GM21360 (cell line): ENCODE measurements around the gene CAPN9.
A peak's percentile ranks its signal among the peaks of the same experiment; 100 is the strongest.
"Not testable (repeated sequence)": the region's sequence is repeated elsewhere in the genome, so short reads cannot be mapped to it uniquely, and the experiment has no call there.

Source experiments
- ATAC-seq: cut with Tn5 transposase; IDR thresholded peaks from one replicate; pipeline ENCODE4 v1.9.1; 2021; ENCODE audit warnings: mild to moderate bottlenecking, moderate library complexity; ENCODE audit not compliant: unreplicated experiment

The CAPN9 gene

DNA sequence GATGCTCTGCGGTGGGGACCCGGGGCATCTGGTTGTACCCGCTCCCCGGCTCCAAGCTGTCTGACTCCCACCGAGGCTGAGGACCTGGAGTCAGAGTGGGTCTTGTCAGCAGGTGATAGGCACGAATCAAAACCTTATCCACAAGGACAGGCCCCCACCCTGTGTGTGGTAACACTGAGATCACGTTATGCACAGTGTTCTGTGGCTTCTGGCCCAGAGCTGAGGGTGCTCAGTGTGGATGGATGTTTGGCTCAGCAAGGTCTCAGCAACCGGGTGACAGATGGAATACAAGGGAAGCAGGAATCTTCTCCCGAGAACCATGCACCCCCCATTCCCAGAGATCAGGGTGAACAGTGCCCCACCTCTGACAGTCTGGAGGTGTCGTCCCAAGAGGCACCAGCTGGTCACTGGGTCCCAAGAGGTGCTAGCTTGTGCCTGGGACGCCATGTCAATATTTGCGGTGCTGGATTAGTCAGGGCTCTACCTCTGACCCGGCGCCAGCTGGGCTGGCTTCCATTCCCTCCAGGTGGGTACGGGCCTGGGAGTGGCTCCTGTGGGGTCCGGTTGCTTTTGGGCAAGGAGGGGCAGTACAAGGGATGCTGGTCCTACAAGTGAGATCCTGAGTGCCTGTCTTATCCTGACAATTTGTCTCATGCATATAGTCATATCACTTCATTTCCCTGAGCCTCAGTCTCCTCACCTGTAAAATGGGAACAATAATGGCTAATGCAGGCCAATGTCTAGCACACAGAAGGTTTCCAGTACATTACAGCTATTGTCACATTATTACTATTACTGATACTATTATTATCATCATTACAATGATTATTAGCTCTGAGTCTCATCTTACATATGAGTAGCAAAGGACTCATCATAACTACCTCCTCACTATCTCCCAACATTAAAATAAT lies 957 bp downstream of the CAPN9 start:
- ATAC-seq: no peak

DNA sequence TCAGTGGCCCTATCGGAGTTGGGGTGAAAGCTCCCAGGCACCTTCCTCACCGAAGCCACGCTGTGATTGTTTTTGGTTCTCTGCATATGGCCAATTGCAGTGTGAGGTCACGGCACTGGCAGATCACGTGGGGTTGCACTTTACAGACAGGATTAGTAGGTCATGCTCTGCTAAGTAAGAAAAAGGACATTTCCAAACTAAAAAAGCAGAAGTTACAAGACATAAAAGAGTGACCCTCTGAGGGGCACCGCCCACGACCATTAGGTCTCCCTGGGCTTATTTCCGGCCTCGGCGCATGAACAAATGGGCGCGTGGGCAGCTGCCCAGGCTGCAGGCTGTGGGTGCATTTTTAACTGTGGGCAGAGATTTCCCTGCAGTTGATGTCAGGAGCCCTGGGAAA lies 2.0 kb downstream of the CAPN9 start:
- ATAC-seq: peak; percentile 74

DNA sequence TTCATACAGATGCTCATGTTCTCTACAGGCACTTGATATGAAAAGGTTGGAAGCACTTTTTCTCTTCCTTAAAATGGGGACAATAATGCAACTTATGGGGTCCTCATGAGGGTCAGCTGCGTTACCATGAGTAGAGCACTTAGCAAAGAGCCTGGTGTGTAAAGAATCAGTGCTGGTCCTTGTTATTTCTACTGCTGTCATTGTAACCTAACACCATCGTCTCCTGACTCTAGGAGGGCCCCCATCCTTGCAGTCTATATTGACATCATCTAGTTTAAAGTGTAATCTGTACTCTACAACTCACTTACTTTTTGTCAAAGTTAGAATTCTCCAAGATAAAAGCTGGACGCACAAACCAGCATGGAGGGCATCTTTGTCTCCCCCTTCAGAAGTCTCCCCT lies 2.4 kb downstream of the CAPN9 start:
- ATAC-seq: no peak

DNA sequence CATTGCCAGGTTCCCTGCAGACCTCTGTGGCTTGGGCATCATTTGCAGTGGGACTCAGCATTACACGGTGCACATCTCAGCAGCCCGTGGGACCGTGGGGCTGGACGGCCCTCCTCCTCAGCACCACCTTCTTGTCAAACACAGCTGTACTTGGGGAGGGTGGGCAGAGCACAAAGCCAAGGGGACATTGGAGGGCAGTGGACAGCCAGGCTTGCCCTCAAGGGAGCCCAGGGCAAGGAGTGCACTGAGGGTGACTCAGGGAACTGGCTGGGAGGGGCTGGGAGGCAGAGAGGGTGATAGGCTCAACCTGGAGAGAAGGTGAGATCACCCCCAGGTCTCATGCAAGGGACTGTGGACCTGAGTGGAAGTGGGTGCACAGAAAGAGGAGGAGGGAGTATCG lies 3.4 kb downstream of the CAPN9 start:
- no peak for ATAC-seq

DNA sequence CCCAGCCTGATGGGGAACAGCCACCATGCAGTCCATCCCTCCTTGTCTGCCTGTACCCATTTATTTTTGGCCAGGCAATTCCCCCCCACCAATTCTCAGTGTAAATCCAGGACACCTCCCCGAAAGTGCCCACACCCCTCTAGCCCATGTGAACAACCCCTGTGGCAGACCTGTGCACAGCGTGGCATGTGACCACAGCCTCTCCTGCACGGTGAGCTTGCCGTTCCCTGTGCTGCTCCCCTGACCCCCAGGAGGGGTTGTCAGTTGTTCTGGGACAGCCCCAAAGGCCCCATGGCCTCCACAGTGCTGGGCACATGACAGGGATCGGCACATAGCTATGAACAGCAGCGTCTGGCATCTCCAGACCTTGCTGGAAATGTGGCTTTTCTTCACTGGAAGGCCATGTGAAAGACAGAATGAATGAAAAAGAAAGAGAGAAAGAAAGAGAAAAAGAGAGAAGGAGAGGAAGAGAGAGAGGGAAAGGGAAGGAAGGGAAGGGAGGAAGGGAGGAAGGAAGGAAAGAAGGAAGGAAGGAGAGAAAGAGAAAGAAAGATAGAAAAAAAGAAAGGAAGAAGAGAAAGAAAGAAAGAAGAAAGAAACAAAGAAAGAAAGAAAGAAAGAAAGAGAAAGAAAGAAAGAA lies 3.9 kb downstream of the CAPN9 start:
- ATAC-seq: no peak

DNA sequence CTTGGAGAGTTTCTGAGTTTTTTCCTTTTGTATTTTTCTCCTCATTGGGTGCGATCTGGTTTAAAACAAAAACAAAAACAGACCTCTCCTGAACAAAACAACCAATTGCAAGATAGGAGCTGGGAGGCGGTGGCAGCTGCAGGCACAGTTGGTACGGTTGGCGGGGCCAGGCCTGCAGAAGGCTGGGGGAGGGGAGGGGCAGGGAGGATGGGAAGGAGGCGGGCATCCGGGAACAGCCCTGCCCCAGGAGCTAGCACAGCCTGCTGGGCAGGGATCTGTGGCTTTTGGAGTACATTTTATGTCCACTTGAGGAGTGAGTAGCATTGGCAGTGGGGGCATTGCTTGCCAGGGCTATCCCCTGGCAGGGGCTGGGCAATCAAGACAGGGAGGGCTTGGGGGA lies 5.2 kb downstream of the CAPN9 start:
- ATAC-seq: no peak

DNA sequence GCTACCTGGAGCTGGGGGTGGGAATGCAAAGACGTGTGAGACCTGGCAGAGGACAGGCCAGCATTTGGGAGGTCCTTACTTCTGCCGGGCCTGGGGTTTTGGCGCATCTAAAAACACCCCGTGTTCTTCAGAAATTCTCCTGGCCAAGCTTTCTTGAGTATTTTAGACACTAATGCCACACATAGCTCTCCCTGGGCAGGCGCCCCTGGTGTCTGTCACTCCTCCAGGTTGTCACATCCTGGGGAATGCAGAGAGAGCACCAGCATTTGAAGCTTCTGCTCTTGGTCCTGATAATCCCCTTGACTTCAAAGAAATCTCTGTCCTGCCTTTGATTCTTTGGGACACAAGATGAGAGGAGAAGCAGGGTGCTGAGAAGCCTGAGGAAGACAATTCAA lies 6.0 kb downstream of the CAPN9 start:
- ATAC-seq: no peak

DNA sequence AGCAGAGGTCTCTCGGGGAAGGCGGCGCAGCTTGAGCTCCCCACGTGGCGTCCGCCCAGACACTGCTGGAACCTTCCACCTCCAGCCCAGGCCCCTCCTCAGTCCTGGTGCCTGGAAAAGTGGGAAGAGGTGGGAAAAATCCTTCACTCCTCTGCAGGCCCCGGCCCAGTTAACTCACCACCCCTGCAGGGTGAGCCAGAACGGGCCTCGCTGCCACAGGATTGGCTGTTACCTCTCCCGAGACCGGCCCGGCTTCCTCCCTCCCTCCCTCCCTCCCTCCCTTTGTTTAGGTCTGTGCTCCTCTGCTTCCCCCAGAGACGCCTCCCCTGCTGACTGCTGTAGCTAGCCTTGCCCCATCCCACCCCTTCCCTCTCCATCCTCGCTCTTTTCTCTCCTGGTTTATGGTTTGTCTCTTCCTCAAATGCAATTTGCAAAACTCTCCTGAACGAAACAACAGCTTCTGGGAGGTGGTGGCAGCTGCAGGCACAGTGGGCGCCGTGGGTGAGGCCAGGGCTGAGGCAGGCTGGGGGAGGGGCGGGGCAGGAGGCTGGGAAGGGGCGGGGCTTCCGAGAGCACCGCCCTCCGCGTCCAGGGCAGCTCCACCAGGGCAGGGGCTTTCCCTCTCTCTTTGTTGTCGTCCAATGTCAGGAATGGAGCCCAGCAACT lies 6.5 kb downstream of the CAPN9 start:
- no peak for ATAC-seq

DNA sequence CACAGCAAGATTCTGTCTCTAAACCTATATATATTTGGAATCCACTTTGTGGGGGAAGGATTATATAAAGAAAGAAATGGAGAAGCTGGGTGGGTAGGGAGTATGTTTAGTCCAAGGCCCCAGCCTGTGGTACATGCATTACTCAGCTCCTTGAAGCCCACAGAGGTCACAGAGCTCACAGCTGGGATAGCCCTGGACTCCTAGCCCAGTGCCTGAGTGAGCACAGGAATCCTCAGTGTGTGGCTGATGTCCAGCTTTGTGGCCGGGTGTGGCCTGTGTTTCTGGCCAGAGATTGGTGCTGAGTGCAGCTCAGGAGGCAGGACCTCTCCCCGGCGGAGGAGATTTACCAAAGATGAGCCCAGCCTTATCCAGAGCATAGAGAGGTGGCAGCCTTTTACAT lies 7.6 kb downstream of the CAPN9 start:
- ATAC-seq: no peak

DNA sequence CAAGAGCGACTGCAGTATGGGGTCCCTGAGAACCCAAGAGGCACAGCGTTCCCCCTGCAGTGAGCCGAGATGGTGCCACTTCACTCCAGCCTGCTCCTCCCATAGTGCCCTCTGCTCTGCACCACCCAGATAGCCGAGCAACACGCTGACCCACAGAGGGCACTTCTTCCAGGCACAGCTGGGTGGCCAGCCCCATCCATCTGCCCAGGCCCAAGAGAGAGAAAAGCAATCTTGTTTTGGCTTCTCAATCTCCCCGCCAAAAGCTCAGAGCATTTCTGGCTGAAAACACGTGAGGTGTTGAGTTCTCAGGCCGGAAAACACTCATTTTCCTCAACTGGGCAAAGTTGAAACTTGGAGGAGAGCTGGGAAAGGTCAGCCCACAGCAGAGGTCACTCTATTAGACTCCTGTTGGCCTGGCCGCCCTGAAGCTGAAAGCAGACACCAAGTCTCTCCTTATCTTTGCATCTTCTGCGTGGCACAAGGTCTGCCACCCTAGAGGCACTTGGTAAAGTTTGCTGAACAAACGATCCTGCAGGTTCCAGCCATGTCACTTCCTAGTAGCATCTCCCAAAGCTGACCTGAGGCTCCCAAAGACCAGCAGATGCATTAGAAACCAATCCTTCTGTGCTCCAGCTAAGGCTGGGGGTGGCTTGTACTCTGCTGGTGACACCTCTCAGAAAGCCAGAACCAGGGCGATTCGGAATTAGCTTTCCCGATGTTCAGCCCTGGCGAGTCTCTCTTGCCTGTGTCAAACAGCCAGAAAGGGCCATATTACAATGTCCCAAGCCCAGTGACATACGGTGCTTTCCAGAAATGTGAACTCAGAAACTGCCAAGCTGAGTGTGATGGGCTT lies 10.9 kb downstream of the CAPN9 start:
- no peak for ATAC-seq

DNA sequence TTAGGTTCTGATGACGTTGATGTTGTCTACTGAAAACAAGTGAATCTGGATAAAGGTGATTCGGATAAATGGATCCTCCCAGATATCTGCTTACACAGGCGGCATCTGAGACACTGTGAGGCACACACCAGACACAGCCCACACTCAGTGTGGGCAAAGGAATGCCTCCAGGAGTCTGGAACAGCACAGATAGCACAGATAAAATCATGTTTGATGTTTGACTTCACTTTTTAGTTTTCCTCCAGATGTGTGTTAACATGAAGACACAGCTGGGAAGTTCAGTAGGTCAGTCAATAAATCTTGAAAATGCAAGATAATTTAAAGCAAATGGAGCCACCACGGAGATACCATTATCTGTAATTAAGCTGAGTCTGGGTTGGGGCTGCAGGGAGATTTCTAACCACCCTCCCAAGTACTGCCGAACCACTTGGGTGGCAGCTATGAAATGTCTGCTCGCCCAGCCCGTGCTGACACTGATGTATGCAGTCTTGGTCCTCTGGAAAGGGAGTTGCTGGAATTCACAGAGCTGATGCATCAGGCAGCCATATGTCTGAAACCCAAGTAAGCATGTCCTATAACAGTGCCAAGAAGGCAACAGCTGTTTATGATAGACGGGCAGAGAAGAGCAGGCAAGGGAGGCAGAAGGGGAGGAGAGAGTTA lies 11.7 kb downstream of the CAPN9 start:
- ATAC-seq: no peak

DNA sequence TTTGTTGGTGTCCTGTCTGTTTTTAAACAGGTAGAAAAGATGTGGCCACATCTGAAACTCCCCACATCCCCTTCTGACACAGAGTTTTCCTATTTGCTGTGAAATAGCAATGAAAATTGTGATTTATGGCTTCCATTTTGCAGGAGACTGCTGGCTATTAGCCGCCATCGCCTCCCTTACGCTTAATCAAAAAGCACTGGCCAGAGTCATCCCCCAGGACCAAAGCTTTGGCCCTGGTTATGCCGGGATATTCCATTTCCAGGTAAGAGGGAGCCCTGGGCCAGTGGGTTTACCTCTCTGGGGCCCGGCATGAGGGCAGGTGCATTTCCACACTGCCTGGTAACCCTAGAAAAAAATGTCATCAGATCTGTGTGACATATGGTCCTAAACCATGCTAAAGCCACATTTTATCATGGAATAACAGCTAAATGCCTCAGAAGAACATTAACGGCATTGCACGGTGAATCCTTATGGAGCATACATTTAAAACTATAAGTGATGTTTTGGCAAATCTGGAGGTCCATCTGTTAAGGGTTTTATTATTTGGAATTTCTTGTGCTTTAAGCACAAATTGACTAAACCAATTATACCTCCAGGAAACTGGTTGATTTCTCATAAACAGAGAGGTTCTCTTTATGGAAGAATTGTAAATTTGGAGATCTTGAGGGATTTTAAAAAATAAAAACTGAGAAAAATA lies 12.3 kb downstream of the CAPN9 start:
- no peak for ATAC-seq

DNA sequence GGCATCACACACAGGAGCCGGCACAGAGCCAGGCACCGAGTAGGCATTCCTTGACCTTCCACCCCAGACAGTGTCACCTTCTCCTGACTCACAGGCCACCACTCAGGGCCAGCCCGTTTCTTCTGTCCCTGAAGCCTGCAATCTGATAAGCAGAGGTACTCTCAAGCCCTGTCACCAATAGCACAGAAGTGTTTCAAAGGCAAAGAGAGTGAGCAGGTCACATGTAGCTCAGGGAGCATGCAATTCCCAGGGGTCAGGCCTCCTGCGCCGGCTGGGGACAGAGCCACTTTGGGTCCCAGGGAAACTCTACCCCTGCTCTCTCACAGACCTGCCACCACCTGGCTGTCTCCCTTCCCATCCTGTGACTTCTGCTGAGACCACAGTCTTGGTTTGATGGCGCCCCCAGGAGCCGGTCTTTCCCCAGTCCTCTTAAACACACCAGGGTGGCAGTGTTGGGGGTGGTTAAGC lies 13.2 kb downstream of the CAPN9 start:
- ATAC-seq: no peak

DNA sequence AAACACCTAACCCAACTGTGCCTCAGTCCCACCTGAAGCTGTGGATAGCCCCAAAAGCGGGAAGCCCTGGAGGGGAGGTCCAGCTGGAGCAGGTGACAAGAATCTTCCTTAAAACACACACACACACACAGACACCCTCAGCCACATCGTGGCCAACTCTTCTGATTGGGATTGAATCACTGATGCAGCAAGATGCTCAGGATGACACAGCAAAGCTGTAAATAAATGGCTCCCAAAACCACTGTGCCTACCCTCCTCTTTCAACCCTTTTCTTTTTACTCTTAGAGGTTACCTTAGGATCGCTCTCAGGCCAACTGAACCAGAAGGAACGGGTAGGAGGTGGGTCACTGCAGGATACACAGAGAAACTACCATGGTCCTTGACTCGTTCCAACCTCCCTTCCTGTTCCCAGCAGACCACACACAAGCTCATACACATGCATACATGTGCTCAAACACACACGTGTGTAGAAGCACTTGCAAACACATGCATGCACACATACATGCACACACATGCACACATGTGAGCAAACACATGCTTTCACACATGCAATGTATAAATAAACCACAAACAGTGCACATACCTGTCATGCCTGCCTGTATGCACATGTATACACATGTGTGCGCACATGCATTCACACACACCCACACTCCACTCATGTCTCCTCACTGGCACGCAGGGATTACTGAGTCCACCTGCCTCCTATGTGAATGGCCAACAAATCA lies 14.4 kb downstream of the CAPN9 start:
- ATAC-seq: no peak

DNA sequence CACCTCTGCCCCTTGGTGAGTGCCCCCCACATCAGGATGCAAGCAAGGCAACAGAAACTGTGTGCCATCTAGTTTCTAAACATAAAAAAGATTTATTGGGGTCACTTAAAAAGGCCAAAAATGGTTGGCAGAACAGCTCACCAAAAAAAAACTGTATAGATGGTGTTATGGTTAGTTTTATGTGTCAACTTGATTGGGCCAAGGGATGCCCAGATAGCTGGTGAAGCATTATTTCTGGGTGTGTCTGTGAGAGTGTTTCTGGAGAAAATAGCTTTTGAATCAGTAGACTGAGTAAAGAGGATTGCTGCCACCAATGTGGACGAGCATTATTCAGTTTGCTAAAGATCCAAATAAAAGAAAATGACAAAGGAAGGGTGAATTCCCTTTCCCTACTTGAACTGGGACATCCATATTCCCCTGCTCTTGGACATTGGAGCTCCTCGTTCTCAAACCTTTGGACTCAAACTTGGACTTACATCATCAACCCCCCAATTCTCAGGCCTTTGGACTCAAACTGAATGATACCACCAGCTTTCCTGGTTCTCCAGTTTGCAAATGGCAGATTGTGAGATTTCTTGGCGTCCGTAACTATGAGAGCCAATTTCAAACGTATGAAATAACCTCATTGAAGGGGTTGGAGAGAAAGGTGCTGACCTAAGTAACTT lies 16.9 kb downstream of the CAPN9 start:
- ATAC-seq: no peak

DNA sequence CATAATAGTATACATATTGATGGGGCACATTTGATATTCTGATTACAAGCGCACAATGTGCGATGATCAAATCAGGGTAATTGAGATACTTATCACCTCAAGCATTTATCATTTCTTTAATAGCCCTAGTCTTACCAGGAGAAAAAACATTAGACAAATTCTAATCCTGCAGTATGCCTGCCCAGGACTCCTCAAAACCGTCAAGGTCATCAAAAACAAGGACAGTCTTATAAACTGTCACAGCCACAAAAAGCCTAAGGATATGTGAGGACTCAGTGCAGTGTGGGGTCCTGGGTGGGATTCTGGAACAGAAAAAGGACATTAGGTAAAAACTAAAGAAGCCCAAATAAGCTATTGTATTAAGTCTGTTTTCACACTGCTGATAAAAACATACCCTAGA lies 19.1 kb downstream of the CAPN9 start:
- no peak for ATAC-seq

DNA sequence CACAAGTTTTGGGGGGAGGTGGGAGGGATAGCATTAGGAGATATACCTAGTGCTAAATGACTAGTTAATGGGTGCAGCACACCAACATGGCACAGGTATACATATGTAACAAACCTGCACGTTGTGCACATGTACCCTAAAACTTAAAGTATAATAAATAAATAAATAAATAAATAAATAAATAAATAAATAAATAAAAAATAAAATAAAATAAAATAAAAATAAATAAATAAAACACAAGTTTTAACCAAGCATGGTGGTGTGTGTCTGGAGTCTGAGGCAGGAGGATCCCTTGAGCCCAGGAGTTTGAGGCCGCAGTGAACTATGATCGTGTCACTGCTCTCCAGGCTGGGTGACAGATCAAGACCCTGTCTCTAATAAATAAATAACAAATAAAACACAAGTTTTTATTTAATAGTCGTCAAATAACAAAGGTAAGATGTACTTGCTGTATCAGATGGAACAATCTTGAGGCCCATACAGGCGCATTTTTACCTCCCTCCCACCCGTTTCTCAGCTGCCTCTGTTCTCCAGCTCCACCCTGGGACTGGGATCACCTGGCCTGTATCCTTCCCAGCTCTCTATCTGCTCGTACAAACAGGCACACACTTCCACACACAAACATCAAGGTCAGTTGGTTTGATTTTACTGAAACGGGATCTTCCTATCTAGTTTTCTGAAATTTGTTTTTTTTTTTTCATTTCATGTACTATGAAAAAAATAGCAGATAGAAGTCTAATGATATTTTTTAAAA lies 20.8 kb downstream of the CAPN9 start:
- ATAC-seq: not testable (repeated sequence)
